Measurements from ENCODE around the gene LRP5. TPM values are rescaled to one million over a fixed set of nuclear protein-coding genes. Genes with fewer than 3 reads are reported as not detected.

The LRP5 gene
- total RNA-seq, 1 donor from 2014 or later = 162 TPM

GRCh38 chr11:68461575-68461917, 149.2 kb downstream of the LRP5 start:
- Mint-ChIP-seq H3K4me3 (ENCODE audit: unreplicated experiment) (peak overlapping the region; percentile 90), H3K27me3 (ENCODE audit: unreplicated experiment) (no peaks in the 10 kb centered on the region), H3K4me1 (ENCODE audit: unreplicated experiment) (peaks cover 50% of the 10 kb centered on the region), H3K36me3 (ENCODE audit: unreplicated experiment) (no peaks in the 10 kb centered on the region), H3K27ac (ENCODE audit: unreplicated experiment) (peak overlapping the region; percentile 58), H3K9me3 (ENCODE audit: unreplicated experiment) (no peaks in the 10 kb centered on the region)
- DNase-seq (ENCODE audit: extremely low spot score, unreplicated experiment) = no peak
- TF ChIP-seq CTCF (IDR thresholded peaks at IDR 0.05) = no peak

- Mint-ChIP-seq H3K27ac (ENCODE audit: unreplicated experiment) (peak overlapping the region; percentile 56), H3K4me3 (ENCODE audit: unreplicated experiment) (peak overlapping the region; percentile 42), H3K27me3 (ENCODE audit: unreplicated experiment) (no peaks in the 10 kb centered on the region), H3K36me3 (ENCODE audit: unreplicated experiment) (no peaks in the 10 kb centered on the region), H3K4me1 (ENCODE audit: unreplicated experiment) (peaks cover 66% of the 10 kb centered on the region), H3K9me3 (ENCODE audit: unreplicated experiment) (no peaks in the 10 kb centered on the region)
- TF ChIP-seq CTCF (IDR thresholded peaks at IDR 0.05) = no peak
- peak; percentile 30 for DNase-seq (ENCODE audit: extremely low spot score, unreplicated experiment)
These were observed 151.3 kb downstream of the LRP5 start for GRCh38 chr11:68463714-68464113.

GRCh38 chr11:68467201-68467834, 154.9 kb downstream of the LRP5 start:
- peak overlapping the region; percentile 45 for H3K27ac Mint-ChIP-seq (ENCODE audit: unreplicated experiment)
- TF ChIP-seq CTCF (IDR thresholded peaks at IDR 0.05) = no peak

GRCh38 chr11:68468217-68468828, 155.9 kb downstream of the LRP5 start:
- Mint-ChIP-seq H3K27me3 (ENCODE audit: unreplicated experiment) (no peaks in the 10 kb centered on the region), H3K9me3 (ENCODE audit: unreplicated experiment) (no peaks in the 10 kb centered on the region), H3K4me3 (ENCODE audit: unreplicated experiment) (no peak overlapping the region), H3K27ac (ENCODE audit: unreplicated experiment) (no peak overlapping the region), H3K4me1 (ENCODE audit: unreplicated experiment) (peaks cover 82% of the 10 kb centered on the region), H3K36me3 (ENCODE audit: unreplicated experiment) (peaks cover 16% of the 10 kb centered on the region)
- no peak for DNase-seq (ENCODE audit: extremely low spot score, unreplicated experiment)
- no peak for TF ChIP-seq CTCF (IDR thresholded peaks at IDR 0.05)

More at GRCh38 chr11:68467201-68467834, 154.9 kb downstream of the LRP5 start:
- Mint-ChIP-seq H3K9me3 (ENCODE audit: unreplicated experiment) (no peaks in the 10 kb centered on the region), H3K4me3 (ENCODE audit: unreplicated experiment) (no peak overlapping the region), H3K27me3 (ENCODE audit: unreplicated experiment) (no peaks in the 10 kb centered on the region), H3K4me1 (ENCODE audit: unreplicated experiment) (peaks cover 89% of the 10 kb centered on the region), H3K36me3 (ENCODE audit: unreplicated experiment) (peaks cover 11% of the 10 kb centered on the region)
- DNase-seq (ENCODE audit: extremely low spot score, unreplicated experiment) = no peak

- peaks cover 16% of the 10 kb centered on the region for H3K36me3 Mint-ChIP-seq (ENCODE audit: unreplicated experiment)
- no peak overlapping the region for H3K27ac Mint-ChIP-seq (ENCODE audit: unreplicated experiment)
- H3K27me3 Mint-ChIP-seq (ENCODE audit: unreplicated experiment) = no peaks in the 10 kb centered on the region
- no peak overlapping the region for H3K4me3 Mint-ChIP-seq (ENCODE audit: unreplicated experiment)
- no peak for TF ChIP-seq CTCF (IDR thresholded peaks at IDR 0.05)
- no peaks in the 10 kb centered on the region for H3K9me3 Mint-ChIP-seq (ENCODE audit: unreplicated experiment)
- DNase-seq (ENCODE audit: extremely low spot score, unreplicated experiment) = no peak
- peaks cover 76% of the 10 kb centered on the region for H3K4me1 Mint-ChIP-seq (ENCODE audit: unreplicated experiment)
These were observed 156.7 kb downstream of the LRP5 start for GRCh38 chr11:68469122-68469521.

Data from osteocyte (in vitro differentiated cells).